HG02610 (cell line): Measurements from ENCODE around the gene PHPT1.
"Not testable (repeated sequence)": the region's sequence is repeated elsewhere in the genome, so short reads cannot be mapped to it uniquely, and the experiment has no call there.

Experiments
- ATAC-seq: cut with Tn5 transposase; IDR thresholded peaks from one replicate; pipeline ENCODE4 v1.9.1; 2021; ENCODE audit warnings: mild to moderate bottlenecking, moderate library complexity; ENCODE audit not compliant: unreplicated experiment

The PHPT1 gene

DNA sequence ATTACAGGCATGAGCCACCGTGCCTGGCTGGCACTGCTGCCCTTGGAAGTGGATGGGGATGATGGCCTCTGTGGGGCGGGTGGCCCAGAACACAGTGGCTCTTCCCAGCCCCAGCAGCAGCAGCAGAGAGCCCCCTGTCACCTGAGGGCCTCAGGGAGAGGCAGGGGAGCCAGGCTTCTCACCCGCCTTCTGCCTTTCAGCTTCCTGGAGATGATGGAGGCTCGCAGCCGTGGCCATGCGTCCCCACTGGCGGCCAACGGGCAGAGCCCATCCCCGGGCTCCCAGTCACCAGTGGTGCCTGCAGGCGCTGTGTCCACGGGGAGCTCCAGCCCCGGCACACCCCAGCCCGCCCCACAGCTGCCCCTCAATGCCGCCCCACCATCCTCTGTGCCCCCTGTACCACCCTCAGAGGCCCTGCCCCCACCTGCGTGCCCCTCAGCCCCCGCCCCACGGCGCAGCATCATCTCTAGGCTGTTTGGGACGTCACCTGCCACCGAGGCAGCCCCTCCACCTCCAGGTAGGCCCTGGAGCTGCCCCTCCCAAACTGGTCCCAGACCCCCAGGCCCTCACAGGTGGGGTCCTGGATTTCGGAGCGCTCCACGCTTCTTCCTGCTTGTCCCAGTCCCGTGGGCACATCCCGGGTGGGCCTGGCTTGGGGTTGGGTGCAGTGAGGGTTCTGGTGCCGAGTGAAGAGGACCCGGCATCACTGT, 11.9 kb upstream of the PHPT1 start:
- no peak for ATAC-seq

GRCh38 chr9:136837856-136838277, 11.3 kb upstream of the PHPT1 start:
- ATAC-seq = not testable (repeated sequence)

DNA sequence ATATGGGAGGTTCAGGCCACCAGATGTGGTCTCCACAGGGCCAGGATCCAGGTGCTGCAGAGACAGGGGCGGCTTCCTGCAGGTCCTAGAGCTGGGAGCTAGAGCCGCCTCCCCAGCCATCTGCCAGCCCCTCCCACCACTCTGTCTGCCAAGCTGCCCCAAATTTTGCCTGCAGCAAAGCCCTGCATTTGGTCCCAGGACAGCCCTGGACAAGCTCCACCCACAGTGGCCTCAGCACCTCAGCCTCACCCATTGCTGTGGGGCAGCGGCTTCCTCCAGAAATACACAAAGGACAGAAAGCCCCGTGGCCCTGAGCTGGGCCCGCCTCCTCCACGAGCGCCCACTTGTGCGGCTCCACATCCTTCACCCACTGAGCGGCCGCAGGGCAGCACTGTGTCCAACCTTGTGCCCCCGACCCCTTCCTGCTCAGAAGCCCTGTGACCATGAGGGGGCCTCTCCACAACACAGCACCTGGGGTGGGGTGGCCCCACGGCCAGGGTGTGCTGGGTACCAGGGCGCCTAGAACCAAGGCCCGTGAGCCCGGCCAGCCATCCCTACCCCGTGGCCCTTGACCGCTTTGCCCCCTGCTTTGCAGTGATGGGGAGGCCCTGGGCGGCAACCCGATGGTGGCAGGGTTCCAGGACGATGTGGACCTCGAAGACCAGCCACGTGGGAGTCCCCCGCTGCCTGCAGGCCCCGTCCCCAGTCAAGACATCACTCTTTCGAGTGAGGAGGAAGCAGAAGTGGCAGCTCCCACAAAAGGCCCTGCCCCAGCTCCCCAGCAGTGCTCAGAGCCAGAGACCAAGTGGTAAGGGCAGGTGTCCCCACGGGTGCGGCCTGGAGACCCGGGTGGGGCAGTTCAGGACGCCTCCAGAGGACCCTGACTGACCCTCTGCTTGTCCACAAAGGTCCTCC, 10.6 kb upstream of the PHPT1 start:
- no peak for ATAC-seq

DNA sequence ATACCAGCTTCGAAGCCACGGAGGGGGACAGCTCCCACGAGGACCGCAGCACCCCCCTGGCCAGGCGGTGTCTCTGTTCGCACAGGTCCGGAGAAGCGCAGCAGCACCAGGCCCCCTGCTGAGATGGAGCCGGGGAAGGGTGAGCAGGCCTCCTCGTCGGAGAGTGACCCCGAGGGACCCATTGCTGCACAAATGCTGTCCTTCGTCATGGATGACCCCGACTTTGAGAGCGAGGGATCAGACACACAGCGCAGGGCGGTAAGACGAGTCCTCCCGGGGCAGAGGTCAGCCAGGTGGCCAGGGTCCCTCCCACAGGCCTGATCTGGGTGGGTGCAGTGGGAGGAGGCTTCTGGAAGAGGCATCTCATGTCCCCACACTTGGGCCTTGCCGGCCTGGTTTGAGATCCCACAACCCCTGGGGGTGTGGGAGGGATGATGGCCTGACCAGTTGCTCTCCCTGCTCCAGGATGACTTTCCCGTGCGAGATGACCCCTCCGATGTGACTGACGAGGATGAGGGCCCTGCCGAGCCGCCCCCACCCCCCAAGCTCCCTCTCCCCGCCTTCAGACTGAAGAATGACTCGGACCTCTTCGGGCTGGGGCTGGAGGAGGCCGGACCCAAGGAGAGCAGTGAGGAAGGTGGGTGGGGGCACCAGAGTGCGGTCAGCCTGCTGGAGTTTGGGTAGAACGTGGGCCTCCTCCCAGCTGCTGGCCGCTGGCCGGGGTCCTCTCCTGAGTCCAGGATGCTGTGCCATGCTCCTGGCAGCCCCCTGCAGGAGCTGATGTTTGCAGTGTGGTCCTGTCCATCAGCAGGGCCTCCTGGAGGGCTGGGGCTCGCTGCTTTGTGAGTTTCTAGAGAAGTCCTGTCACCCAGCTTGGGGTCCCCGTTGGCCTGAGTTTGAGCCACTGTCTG, 9.7 kb upstream of the PHPT1 start:
- no peak for ATAC-seq

DNA sequence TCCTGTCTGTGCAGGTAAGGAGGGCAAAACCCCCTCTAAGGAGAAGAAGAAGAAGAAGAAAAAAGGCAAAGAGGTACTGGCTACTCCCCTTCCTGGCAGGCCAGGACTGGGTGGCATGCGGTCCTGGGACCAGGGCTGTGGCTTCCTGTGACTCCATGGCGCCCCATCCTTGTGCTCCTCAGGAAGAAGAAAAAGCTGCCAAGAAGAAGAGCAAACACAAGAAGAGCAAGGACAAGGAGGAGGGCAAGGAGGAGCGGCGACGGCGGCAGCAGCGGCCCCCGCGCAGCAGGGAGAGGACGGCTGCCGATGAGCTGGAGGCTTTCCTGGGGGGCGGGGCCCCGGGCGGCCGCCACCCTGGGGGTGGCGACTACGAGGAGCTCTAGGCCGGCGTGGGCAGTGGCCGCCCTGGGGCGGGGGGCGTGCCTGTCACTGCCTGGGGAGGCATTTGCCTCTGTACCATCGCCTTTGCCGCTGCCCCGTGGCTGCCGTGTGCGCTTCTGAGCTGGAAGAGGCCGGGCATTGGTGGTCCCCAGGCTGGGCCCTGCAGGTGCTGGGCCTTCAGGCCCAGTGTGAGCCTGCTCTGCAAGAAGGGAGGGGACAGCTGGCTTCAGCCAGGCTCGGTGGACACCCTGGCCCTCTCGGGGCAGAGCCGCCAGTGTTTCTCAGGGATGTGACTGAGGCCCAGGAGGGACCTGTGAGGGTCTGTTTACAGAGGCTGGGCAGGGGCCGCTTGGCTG, 8.9 kb upstream of the PHPT1 start:
- ATAC-seq = no peak

DNA sequence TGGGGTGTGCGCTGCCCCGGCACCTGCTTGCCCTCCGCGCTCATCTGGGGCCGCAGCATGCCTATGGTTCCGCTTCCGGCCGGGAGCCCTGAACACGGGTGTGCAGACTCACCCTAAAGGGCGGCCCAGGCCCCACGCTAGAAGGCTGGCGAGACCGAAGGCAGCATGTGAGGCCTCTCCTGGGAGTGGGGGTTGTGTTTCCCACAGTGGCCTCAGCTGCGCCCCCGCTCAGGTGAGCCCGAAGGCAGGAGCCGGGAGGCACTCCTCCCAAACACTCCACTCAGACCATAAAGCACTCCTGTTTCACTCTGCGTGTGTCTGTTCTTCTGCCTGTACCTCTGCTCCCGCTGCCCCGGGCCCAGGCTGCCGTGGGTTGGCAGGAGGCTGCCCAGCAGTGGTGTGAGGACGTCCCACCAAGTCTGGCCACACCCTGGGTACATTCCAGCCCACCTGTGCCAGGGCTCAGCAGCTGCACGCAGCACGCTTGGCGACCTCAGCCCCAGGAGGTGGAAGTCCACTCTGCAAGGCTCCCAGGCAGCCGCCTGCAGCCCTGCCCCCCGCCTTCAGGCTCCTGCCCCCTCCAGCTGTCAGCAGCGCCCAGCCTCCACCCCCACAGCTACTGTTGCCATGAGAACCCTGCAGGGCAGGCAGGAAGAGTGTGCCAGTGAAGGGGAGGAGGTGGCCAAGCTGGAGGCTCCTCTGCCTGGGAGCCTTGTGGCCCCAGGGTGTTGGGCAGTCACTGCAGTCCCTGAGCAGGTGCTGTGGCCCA, 8.1 kb upstream of the PHPT1 start:
- no peak for ATAC-seq

DNA sequence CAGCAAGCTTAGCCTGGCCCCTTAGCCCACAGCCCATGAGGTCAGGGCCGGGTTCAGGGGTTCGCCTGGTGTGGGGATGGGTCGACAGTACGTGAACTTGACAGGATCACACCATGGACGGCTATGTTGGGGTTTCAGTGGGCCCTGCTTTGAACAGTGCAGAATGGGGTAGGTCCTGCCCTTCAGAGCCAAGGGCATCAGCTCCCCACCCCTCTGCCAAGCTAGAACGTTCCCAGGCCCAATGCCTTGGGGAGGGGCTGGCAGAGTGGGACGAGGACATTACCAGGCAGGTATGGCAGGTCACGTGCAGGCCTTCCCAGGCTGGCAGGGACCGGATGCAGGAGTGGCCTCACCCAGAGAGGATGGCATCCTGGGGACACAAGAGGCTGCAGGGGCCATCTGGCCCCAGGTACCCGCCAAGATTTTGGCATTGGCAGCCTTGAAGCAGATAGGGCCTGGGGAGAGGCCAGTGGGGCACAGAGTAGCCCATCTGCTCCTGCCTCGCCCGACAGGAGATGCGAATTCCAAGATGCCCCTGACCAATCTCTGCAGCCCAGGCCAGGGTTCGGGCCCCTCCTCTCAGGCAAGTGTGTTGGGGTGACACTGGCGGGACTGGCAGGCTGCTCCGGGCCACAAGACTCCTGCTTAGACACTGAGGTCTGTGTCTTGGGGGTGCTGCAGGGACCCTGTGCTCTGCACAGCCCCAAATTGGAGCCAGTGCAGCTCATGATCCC, 7.4 kb upstream of the PHPT1 start:
- not testable (repeated sequence) for ATAC-seq

DNA sequence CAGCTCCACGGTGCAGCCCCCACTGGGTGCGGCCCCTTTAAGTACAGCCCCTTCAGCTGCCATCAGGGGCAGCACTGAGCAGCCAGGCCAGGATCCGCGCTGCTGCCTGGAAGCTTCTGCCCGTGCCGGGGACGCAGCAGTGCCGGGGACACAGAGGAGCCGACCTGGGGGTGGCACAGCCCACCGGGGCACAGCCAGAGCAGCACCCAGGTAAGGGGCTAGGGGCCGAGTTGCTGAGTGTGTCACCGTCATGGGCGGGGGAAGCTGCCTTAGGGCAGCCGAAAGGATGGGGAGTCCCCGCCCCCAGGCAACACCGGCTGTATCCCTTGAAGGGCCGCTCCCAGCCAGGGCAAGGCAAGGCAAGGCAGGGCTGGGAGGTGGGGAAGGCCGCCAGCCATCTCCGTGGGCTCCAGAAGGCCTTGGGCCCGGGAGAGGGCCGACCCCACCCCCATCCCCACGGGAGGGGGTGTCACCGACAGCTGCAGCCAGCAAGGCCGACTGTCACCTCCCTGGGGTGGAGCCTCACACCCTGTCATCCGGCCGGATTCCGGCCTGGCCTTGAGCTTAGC, 6.7 kb upstream of the PHPT1 start, which contains the start of gene AJM1:
AJM1 (plus strand) TSS at position 99 of the 569 bp plus-strand sequence. CDS start 1,937 bp downstream, outside the sequence.
- ATAC-seq = peak; percentile 67

- ATAC-seq = not testable (repeated sequence)
Observed at GRCh38 chr9:136843159-136843800, 5.9 kb upstream of the PHPT1 start.

DNA sequence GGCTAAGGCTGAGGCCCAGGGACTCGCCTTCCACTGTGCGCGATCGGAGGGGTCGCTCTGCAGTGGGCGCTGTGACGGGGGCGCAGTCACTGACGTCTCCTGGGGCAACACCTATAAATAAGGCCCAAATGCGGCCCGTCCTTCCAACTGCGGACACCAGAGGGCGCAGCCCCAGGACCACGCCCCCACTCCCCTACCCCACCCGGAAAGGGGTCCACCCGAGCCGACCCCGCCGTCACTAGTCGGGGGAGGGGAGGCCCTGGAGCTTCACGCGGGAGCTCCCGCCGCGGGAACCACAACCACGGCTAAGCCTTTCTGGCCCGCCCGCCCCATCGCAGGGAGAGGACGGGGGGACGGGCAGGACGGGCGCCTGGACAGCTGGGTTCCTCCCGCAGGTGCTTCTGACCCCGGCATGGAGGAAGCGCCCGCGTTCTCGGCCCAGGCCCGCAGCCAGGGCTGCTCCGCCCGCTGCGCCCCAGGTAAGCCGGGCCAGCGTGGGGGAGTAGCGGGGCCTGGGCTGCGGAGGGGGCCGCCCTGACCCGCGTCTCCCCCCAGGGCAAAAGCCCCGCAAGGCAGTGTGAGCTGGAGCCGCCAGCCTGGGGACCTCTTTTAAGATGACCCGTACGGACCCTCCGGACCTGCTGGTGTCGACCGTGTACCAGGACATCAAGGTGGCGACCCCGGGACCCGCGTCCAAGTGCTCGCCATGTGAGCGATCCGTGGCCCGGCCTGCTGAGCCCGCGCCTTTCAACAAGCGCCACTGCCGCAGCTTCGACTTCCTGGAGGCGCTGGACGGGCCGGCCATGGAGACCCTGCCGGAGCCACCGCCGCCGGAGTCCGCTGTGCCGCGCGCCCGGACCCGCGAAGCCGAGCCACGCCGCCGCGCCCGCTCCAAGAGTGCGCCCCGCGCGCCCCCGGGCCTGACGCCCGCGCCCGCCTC, 5.1 kb upstream of the PHPT1 start:
- ATAC-seq = not testable (repeated sequence)

DNA sequence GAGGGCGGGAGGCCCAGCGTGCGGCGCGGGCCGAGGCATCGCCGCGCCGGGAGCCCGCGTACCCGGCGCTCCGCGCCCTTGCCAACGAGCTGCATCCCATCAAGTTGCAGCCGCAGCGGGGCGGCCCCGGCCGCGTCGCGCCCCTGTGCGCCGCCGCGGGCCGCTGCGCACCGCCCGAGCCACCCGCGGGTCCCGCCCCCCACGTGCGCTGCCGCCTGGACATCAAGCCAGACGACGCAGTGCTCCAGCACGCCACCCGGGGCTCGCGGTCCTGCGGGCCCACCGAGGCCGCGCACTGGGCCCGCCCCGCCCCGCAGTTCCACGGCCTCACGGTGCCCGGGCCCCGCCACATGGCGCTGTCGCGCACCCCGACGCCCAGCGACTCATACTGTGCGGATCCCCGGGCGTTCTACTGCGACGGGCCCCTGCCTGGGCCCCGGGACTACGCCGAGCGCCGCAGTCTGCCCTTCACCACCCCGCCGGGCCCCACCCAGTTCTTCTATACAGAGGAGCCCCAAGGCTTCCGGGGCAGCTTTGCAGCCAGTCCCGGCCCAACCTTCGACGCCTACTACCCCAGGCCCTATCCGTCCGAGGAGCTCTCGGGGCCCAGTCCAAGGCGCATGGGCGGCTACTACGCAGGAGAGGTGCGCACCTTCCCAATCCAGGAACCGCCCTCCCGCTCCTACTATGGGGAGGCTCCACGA, 4.3 kb upstream of the PHPT1 start:
- ATAC-seq = no peak

- ATAC-seq = no peak
Observed at GRCh38 chr9:136845465-136846260, 3.5 kb upstream of the PHPT1 start.

DNA sequence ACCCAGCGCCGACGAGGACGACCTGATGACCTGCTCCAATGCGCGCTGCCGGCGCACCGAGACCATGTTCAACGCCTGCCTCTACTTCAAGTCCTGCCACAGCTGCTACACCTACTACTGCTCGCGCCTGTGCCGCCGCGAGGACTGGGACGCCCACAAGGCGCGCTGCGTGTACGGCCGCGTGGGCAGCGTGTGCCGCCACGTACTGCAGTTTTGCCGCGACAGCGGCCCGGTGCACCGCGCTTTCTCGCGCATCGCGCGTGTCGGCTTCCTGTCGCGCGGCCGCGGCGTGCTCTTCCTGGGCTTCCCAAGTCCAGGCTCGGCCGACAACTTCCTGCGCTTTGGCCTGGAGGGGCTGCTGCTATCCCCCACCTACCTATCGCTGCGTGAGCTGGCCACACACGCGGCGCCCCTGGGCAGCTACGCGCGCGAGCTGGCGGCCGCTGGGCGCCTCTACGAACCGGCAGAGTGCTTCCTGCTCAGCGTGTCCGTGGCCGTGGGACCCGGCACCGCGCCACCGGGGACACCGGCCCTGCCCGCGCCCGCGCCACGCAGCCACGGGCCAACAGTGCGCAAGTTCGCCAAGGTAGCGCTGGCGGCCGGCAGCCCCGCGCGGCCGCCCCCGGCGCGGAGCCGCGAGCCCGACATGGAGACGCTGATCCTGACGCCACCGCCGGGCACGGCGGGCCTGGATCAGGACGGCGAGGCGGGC, 2.7 kb upstream of the PHPT1 start:
- ATAC-seq = no peak

GRCh38 chr9:136847088-136847825, 2.0 kb upstream of the PHPT1 start:
- ATAC-seq = no peak
